Ishikawa (cell line): Measurements from ENCODE around the gene ABAT.

Source experiments
- CEBPB ChIP-seq: IDR thresholded peaks from 2 replicates; pipeline ENCODE4 v1.6.1; 2012
- CREB1 ChIP-seq: IDR thresholded peaks from 2 replicates; pipeline ENCODE4 v1.6.1; 2012; ENCODE audit warnings: low read depth
- EGR1 ChIP-seq: IDR thresholded peaks from 2 replicates; pipeline ENCODE4 v1.6.1; 2012
- EP300 ChIP-seq: IDR thresholded peaks from 2 replicates; pipeline ENCODE4 v1.6.1; 2012; ENCODE audit warnings: borderline replicate concordance
- FOXM1 ChIP-seq: IDR thresholded peaks from 2 replicates; pipeline ENCODE4 v1.6.1; 2012; ENCODE audit warnings: low read depth, borderline replicate concordance
- NFIC ChIP-seq: IDR thresholded peaks from 2 replicates; pipeline ENCODE4 v1.6.1; 2012
- RAD21 ChIP-seq: IDR thresholded peaks from 2 replicates; pipeline ENCODE4 v1.6.1; 2012; ENCODE audit warnings: low read depth
- TAF1 ChIP-seq: IDR thresholded peaks from 2 replicates; pipeline ENCODE4 v1.6.1; 2012; ENCODE audit warnings: low read depth, mild to moderate bottlenecking
- TCF12 ChIP-seq: IDR thresholded peaks from 2 replicates; pipeline ENCODE4 v1.6.1; 2012; ENCODE audit warnings: low read depth
- TEAD4 ChIP-seq: IDR thresholded peaks from 2 replicates; pipeline ENCODE4 v1.6.1; 2012
- YY1 ChIP-seq: IDR thresholded peaks from 2 replicates; pipeline ENCODE4 v1.6.1; 2012; ENCODE audit warnings: low read depth
- ZBTB7A ChIP-seq: IDR thresholded peaks from 2 replicates; pipeline ENCODE4 v1.6.1; 2012; ENCODE audit warnings: low read depth
- TF ChIP-seq, protein P1 (sequence below): IDR thresholded peaks from 2 replicates; pipeline ENCODE4 v1.6.1; 2012
- TF ChIP-seq, protein P2 (sequence below): IDR thresholded peaks from 2 replicates; pipeline ENCODE4 v1.6.1; 2012
- TF ChIP-seq, protein P3 (sequence below): IDR thresholded peaks from 2 replicates; pipeline ENCODE4 v1.6.1; 2012; ENCODE audit warnings: low read depth, mild to moderate bottlenecking

The ABAT gene

DNA sequence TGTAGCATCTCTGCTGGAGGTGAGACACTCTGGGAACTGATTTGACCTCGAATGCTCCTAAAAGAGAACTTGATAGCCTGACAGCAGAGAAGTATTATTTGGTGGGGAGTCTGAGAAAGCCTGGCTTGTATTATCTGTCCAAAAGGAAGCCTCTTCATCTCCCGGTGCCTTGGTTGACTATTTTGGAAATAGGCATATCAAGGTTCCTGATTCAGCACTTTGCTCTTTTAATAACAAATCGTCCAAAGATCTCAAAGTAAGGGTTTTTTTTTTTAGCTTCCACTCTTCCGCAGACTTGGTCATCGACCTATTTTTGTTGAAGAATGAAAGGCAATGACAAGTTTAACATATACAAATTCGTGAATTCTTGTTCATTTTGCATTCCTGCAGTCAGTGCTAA lies 108.3 kb downstream of the ABAT start:
- TF ChIP-seq NFIC (no peak), TCF12 (no peak), TEAD4 (no peak), RAD21 (no peak), ZBTB7A (no peak), CREB1 (no peak)
- TF ChIP-seq, protein P1, sequence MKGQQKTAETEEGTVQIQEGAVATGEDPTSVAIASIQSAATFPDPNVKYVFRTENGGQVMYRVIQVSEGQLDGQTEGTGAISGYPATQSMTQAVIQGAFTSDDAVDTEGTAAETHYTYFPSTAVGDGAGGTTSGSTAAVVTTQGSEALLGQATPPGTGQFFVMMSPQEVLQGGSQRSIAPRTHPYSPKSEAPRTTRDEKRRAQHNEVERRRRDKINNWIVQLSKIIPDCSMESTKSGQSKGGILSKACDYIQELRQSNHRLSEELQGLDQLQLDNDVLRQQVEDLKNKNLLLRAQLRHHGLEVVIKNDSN = no peak
- TF ChIP-seq, protein P2, sequence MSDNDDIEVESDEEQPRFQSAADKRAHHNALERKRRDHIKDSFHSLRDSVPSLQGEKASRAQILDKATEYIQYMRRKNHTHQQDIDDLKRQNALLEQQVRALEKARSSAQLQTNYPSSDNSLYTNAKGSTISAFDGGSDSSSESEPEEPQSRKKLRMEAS = no peak

DNA sequence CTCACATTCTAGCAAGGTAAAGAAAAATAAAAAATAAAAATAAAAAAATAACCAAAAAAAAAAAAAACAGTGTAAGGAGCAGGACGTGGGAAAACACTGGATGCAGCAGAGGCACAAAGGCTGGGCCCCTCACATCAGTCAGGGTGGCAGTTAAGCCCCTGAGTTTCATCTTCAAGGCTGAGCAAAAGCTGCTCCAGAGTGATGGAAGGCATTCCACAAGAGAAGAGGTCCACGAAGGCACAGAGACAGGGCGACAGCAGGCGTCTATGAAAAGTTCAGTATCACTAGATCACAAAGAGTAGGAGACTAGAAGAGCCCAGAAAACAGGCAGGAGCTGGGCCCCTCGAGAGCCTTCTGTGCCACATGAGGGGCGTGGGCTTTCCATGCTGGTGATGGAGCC lies 111.0 kb downstream of the ABAT start:
- TF ChIP-seq FOXM1 (no peak), EP300 (no peak), CEBPB (no peak), YY1 (no peak), TCF12 (no peak), EGR1 (no peak), CREB1 (no peak)
- TF ChIP-seq, protein P2 = no peak
- TF ChIP-seq, protein P1 = no peak

DNA sequence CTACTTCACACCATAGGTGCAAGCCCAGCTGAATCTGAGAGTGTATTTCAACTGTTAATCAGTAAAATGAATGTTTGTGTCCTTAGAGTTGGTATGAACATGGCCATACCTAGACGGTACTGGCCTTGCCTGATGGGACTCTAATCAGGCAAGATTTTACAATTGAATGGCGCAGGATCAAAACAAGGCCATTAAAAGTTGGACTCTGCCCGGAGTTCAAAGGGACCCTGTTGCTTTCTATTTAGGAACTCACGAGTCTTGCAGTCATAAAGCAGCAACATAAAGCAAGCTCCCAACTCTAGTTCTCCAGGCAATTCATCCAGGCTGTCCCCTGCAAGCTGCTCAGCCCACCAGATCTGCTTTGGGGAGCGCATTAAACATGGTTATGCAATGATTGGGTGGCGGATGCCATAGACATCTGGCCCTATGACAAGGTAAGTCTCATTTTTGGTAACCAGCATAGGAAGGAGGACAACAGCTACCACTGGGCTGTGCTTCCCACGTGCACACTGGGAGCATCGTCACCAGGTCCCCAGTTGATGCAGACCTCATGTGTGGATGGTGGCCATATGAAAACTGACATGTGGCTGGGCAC lies 114.3 kb downstream of the ABAT start:
- TF ChIP-seq, protein P2 = no peak
- TF ChIP-seq, protein P1 = no peak
- TF ChIP-seq YY1 = no peak
- TF ChIP-seq ZBTB7A = no peak
- no peak for TF ChIP-seq CEBPB
- no peak for TF ChIP-seq FOXM1
- TF ChIP-seq, protein P3, sequence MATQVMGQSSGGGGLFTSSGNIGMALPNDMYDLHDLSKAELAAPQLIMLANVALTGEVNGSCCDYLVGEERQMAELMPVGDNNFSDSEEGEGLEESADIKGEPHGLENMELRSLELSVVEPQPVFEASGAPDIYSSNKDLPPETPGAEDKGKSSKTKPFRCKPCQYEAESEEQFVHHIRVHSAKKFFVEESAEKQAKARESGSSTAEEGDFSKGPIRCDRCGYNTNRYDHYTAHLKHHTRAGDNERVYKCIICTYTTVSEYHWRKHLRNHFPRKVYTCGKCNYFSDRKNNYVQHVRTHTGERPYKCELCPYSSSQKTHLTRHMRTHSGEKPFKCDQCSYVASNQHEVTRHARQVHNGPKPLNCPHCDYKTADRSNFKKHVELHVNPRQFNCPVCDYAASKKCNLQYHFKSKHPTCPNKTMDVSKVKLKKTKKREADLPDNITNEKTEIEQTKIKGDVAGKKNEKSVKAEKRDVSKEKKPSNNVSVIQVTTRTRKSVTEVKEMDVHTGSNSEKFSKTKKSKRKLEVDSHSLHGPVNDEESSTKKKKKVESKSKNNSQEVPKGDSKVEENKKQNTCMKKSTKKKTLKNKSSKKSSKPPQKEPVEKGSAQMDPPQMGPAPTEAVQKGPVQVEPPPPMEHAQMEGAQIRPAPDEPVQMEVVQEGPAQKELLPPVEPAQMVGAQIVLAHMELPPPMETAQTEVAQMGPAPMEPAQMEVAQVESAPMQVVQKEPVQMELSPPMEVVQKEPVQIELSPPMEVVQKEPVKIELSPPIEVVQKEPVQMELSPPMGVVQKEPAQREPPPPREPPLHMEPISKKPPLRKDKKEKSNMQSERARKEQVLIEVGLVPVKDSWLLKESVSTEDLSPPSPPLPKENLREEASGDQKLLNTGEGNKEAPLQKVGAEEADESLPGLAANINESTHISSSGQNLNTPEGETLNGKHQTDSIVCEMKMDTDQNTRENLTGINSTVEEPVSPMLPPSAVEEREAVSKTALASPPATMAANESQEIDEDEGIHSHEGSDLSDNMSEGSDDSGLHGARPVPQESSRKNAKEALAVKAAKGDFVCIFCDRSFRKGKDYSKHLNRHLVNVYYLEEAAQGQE = no peak
- no peak for TF ChIP-seq NFIC
- no peak for TF ChIP-seq EP300
- no peak for TF ChIP-seq TEAD4
- no peak for TF ChIP-seq EGR1

DNA sequence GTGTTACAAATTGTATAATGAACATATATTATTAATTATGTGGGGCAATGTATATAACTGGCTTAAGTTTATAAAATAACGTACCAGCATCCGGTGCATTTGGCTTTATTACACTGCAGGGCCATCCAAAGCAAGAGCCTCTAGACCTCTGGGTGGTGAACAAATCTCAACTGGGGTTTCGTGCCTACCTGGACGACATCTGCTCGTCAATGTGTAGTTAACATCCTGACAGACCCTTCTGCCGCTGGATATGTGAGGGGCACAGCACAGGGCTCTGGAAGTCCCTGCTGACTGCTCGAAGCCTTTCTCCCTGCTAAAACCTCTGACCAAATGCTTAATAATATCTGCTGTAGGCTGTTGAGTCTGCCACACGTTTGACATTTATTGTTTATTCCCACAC lies 120.7 kb downstream of the ABAT start:
- TF ChIP-seq YY1 (no peak), TEAD4 (no peak), FOXM1 (no peak), CEBPB (no peak), TAF1 (no peak), EGR1 (no peak), EP300 (no peak), NFIC (no peak), ZBTB7A (no peak), TCF12 (no peak), RAD21 (no peak), CREB1 (no peak)
- TF ChIP-seq, protein P3 = no peak
- TF ChIP-seq, protein P2 = no peak
- TF ChIP-seq, protein P1 = no peak

DNA sequence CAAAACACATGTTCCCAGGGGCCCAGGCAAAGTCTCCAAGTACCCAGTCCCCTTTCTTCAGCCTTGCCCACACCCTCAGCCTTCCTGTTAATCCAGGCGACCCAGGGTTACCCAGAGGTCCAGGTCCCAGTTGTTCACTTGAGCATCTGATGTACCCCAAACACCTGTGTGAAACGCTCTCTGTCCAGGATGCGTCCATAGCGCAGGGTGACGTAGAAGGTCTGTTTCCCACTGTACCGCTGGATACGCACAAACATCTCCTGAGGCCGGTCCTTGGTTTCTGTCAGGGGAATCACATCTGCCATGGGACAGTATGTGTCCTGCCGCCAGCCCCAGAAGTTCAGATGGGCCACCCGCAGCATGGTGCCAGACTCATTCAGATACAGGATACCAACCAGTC lies 121.4 kb downstream of the ABAT start:
- TF ChIP-seq FOXM1 = no peak
- TF ChIP-seq TEAD4 = no peak
- TF ChIP-seq, protein P1 = no peak
- TF ChIP-seq ZBTB7A = no peak
- no peak for TF ChIP-seq TAF1
- TF ChIP-seq, protein P3 = no peak
- no peak for TF ChIP-seq CREB1
- no peak for TF ChIP-seq NFIC
- no peak for TF ChIP-seq YY1
- TF ChIP-seq, protein P2 = no peak
- no peak for TF ChIP-seq EGR1
- TF ChIP-seq EP300 = no peak
- no peak for TF ChIP-seq RAD21
